Measurements from ENCODE around the gene EGLN1.
"Not testable (repeated sequence)": the region's sequence is repeated elsewhere in the genome, so short reads cannot be mapped to it uniquely, and the experiment has no call there.

Gene EGLN1

GRCh38 chr1:231421971-231422797, at the start of gene EGLN1:
Gene EGLN1 (minus strand): TSS chr1:231422287. CDS start chr1:231421888, 399 bp downstream.
- DNase-seq: peak; percentile 82

- DNase-seq: not testable (repeated sequence)
These were observed 49.4 kb upstream of the EGLN1 start for GRCh38 chr1:231471500-231471899.

- not testable (repeated sequence) for DNase-seq
These were observed 48.9 kb upstream of the EGLN1 start for GRCh38 chr1:231471027-231471426.

GRCh38 chr1:231467986-231468385, 45.9 kb upstream of the EGLN1 start:
- no peak for DNase-seq

- no peak for DNase-seq
These were observed 43.0 kb upstream of the EGLN1 start for GRCh38 chr1:231465051-231465450.

- no peak for DNase-seq
These were observed 41.5 kb upstream of the EGLN1 start for GRCh38 chr1:231463541-231463940.

GRCh38 chr1:231460614-231461013, 38.5 kb upstream of the EGLN1 start:
- no peak for DNase-seq

GRCh38 chr1:231459438-231459837, 37.4 kb upstream of the EGLN1 start:
- DNase-seq: not testable (repeated sequence)

- not testable (repeated sequence) for DNase-seq
These were observed 35.9 kb upstream of the EGLN1 start for GRCh38 chr1:231457956-231458355.

- DNase-seq: not testable (repeated sequence)
These were observed 32.0 kb upstream of the EGLN1 start for GRCh38 chr1:231454133-231454532.

- no peak for DNase-seq
These were observed 24.1 kb upstream of the EGLN1 start for GRCh38 chr1:231446138-231446537.

GRCh38 chr1:231444059-231444458, 22.0 kb upstream of the EGLN1 start:
- DNase-seq: no peak

- DNase-seq: no peak
These were observed 21.3 kb upstream of the EGLN1 start for GRCh38 chr1:231443363-231443762.

- DNase-seq: no peak
These were observed 20.6 kb upstream of the EGLN1 start for GRCh38 chr1:231442735-231443134.

- no peak for DNase-seq
These were observed 10.9 kb upstream of the EGLN1 start for GRCh38 chr1:231432996-231433395.

- no peak for DNase-seq
These were observed 9.8 kb upstream of the EGLN1 start for GRCh38 chr1:231431665-231432415.

- DNase-seq: not testable (repeated sequence)
These were observed 8.7 kb upstream of the EGLN1 start for GRCh38 chr1:231430678-231431352.

- DNase-seq: no peak
These were observed 6.3 kb upstream of the EGLN1 start for GRCh38 chr1:231428377-231428776.

- no peak for DNase-seq
These were observed 3.1 kb upstream of the EGLN1 start for GRCh38 chr1:231424950-231425805.

GRCh38 chr1:231423648-231424047, 1.6 kb upstream of the EGLN1 start:
- DNase-seq: no peak

- no peak for DNase-seq
These were observed 767 bp upstream of the EGLN1 start for GRCh38 chr1:231422798-231423309.

GRCh38 chr1:231421546-231421970, 529 bp downstream of the EGLN1 start:
- no peak for DNase-seq

Measured in activated CD4-positive, CD25-positive, alpha-beta regulatory T cell treated with anti-CD3 and anti-CD28 coated beads, Interleukin-2, amount 50 U/mL, for 72 hours (primary cell).